Measurements from ENCODE around the gene TRAPPC1. TPM values are rescaled to one million over a fixed set of nuclear protein-coding genes. Genes with fewer than 3 reads are reported as not detected.
A peak's percentile ranks its signal among the peaks of the same experiment; 100 is the strongest.

Gene TRAPPC1
- total and polyA plus RNA-seq, 3 experiments from 2014 or later, result 158 to 272 (median 158) TPM

DNA sequence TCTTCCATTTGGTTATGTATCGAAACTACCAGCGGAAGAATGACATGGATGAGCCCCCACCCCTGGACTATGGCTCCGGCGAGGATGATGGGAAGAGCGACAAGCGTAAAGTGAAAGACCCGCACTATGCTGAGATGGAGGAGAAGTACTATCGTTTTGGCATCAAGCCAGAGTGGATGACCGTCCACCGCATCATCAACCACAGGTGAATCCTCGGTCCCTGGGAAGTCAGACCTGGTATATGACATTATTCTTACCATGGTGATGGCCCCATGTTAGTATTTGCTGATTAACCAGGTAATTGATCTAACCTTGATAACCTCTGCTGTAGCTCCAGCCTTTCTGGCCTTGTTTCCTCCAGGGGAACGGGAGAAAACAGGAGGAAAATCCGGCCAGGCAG is 34.7 kb downstream of the TRAPPC1 start:
- Mint-ChIP-seq H3K27ac (peak overlapping the region in 1 of 8 donors; percentile 12), H3K27me3 (no peaks in the 10 kb centered on the region)
- DNase-seq, result no peak

DNA sequence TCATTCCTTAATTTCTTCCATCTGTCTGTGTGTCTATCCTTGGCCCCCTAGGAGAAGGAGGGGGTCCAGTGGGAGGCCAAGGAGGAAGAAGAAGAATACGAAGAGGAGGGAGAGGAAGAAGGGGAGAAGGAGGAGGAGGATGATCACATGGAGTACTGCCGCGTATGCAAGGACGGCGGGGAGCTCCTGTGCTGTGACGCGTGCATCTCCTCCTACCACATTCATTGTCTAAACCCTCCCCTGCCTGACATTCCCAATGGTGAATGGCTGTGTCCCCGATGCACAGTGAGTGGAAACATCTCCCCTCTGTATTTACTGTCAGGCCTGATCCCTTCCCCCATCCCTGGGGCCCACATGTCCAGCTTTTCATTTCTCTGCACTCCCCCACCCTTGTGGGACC is 36.9 kb downstream of the TRAPPC1 start:
- H3K27ac Mint-ChIP-seq, result peak overlapping the region in 5 of 8 donors; percentile 5 to 40 (median 26)
- no peak for DNase-seq
- H3K36me3 Mint-ChIP-seq, result peaks cover 21 to 91% (median 39%) of the 10 kb centered on the region in 3 donors

More for the DNA sequence above, 34.7 kb downstream of the TRAPPC1 start:
- Histone ChIP-seq H3K27ac (ENCODE audit: low read depth, low read length) (no peak overlapping the region), H3K4me1 (ENCODE audit: insufficient read depth, low read length) (no peaks in the 10 kb centered on the region), H3K4me3 (ENCODE audit: low read length) (no peak overlapping the region), H3K9me3 (ENCODE audit: low read length) (no peaks in the 10 kb centered on the region), H3K36me3 (ENCODE audit: insufficient read depth, low read length) (peaks cover 83% of the 10 kb centered on the region), H3K27me3 (ENCODE audit: insufficient read depth, low read length, poor library complexity, severe bottlenecking) (no peaks in the 10 kb centered on the region)
- H3K4me3 Mint-ChIP-seq, result no peak overlapping the region
- ChIA-PET CTCF (interaction anchor here (1.0 to 3.0 kb wide), 5 partner anchors 15 to 64 kb away, joined by 3 to 16 read pairs (median 5); partner anchors contain the start of gene RNF227), POLR2A (no interaction called here)
- H3K4me1 Mint-ChIP-seq, result peaks cover 5 to 6% (median 6%) of the 10 kb centered on the region in 3 donors
- H3K36me3 Mint-ChIP-seq, result peaks cover 21 to 90% (median 46%) of the 10 kb centered on the region in 3 donors
- H3K9me3 Mint-ChIP-seq, result no peaks in the 10 kb centered on the region

DNA sequence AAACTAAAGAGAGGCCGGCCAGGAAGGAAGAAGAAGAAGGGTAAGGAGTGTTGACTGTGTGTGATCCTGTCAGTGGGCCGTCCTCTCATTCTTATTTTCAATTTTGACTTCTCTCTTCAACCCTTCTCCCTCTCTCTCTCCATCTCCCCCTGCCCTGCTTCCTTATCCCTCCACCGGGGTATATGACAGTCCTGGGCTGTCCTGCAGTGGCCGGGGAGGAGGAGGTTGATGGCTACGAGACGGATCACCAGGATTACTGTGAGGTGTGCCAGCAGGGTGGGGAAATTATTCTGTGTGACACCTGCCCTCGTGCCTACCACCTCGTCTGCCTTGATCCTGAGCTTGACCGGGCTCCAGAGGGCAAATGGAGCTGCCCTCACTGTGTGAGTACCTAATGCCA is 37.5 kb downstream of the TRAPPC1 start:
- no peak for DNase-seq
- Histone ChIP-seq H3K27me3 (ENCODE audit: insufficient read depth, low read length, poor library complexity, severe bottlenecking) (no peaks in the 10 kb centered on the region), H3K4me1 (ENCODE audit: insufficient read depth, low read length) (peaks cover 7% of the 10 kb centered on the region), H3K36me3 (ENCODE audit: insufficient read depth, low read length) (peaks cover 83% of the 10 kb centered on the region), H3K27ac (ENCODE audit: low read depth, low read length) (no peak overlapping the region), H3K4me3 (ENCODE audit: low read length) (no peak overlapping the region), H3K9me3 (ENCODE audit: low read length) (no peaks in the 10 kb centered on the region)
- peaks cover 21 to 91% (median 33%) of the 10 kb centered on the region in 3 donors for H3K36me3 Mint-ChIP-seq
- no peaks in the 10 kb centered on the region for H3K9me3 Mint-ChIP-seq
- ChIA-PET CTCF (no interaction called here), POLR2A (no interaction called here)
- no peak overlapping the region for H3K4me3 Mint-ChIP-seq
- no peaks in the 10 kb centered on the region for H3K27me3 Mint-ChIP-seq
- peak overlapping the region in 3 of 8 donors; percentile 26 to 61 (median 36) for H3K27ac Mint-ChIP-seq
- peaks cover 15 to 18% (median 16%) of the 10 kb centered on the region in 3 donors for H3K4me1 Mint-ChIP-seq

More for the DNA sequence above, 36.9 kb downstream of the TRAPPC1 start:
- Histone ChIP-seq H3K9me3 (ENCODE audit: low read length) (no peaks in the 10 kb centered on the region), H3K36me3 (ENCODE audit: insufficient read depth, low read length) (peaks cover 84% of the 10 kb centered on the region), H3K4me3 (ENCODE audit: low read length) (no peak overlapping the region), H3K4me1 (ENCODE audit: insufficient read depth, low read length) (peaks cover under 1% of the 10 kb centered on the region), H3K27ac (ENCODE audit: low read depth, low read length) (no peak overlapping the region), H3K27me3 (ENCODE audit: insufficient read depth, low read length, poor library complexity, severe bottlenecking) (no peaks in the 10 kb centered on the region)
- Mint-ChIP-seq H3K9me3 (no peaks in the 10 kb centered on the region), H3K4me1 (peaks cover 13 to 17% (median 15%) of the 10 kb centered on the region in 3 donors), H3K27me3 (no peaks in the 10 kb centered on the region), H3K4me3 (no peak overlapping the region)
- CTCF ChIA-PET, result no interaction called here
- POLR2A ChIA-PET, result no interaction called here

DNA sequence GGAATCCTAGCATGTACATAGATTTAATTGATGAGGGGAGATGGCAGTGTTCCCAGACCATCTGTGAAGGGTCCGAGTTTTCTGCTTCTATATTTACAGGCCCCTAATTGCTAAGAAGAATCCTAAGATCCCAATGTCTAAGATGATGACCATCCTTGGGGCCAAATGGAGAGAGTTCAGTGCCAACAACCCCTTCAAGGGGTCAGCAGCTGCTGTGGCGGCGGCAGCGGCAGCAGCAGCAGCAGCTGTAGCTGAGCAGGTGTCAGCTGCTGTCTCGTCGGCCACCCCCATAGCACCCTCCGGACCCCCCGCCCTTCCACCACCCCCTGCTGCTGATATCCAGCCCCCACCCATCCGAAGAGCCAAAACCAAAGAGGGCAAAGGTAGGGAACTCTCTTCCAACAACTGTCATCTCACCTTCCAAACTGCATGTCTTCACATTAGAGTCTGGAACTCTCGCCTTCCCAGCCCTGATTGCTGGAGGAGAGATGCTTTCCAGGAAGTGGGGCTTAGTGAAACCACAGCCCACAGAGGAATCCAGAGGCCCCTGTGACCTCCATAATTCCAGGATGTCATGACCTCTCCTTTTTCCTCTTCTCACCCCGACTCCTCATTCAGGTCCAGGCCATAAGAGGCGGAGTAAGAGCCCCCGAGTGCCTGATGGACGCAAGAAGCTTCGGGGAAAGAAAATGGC is 38.4 kb downstream of the TRAPPC1 start:
- no peaks in the 10 kb centered on the region for H3K27me3 ChIP-seq (ENCODE audit: insufficient read depth, low read length, poor library complexity, severe bottlenecking)
- H3K9me3 Mint-ChIP-seq, result no peaks in the 10 kb centered on the region
- no peak for DNase-seq
- CTCF ChIA-PET, result interaction anchor here (1.0 to 1.1 kb wide), 2 partner anchors 25 to 30 kb away, joined by 3 read pairs; no protein-coding TSS in a partner anchor
- H3K4me3 ChIP-seq (ENCODE audit: low read length), result no peak overlapping the region
- peaks cover 21 to 82% (median 33%) of the 10 kb centered on the region in 3 donors for H3K36me3 Mint-ChIP-seq
- H3K27ac Mint-ChIP-seq, result peak overlapping the region in 1 of 8 donors; percentile 60
- peaks cover 16% of the 10 kb centered on the region for H3K4me1 ChIP-seq (ENCODE audit: insufficient read depth, low read length)
- H3K4me3 Mint-ChIP-seq, result peak overlapping the region in 1 of 7 donors; percentile 27
- no peaks in the 10 kb centered on the region for H3K27me3 Mint-ChIP-seq
- no peaks in the 10 kb centered on the region for H3K9me3 ChIP-seq (ENCODE audit: low read length)
- peaks cover 74% of the 10 kb centered on the region for H3K36me3 ChIP-seq (ENCODE audit: insufficient read depth, low read length)
- H3K27ac ChIP-seq (ENCODE audit: low read depth, low read length), result no peak overlapping the region
- H3K4me1 Mint-ChIP-seq, result peaks cover 15 to 18% (median 18%) of the 10 kb centered on the region in 3 donors
- POLR2A ChIA-PET, result no interaction called here

DNA sequence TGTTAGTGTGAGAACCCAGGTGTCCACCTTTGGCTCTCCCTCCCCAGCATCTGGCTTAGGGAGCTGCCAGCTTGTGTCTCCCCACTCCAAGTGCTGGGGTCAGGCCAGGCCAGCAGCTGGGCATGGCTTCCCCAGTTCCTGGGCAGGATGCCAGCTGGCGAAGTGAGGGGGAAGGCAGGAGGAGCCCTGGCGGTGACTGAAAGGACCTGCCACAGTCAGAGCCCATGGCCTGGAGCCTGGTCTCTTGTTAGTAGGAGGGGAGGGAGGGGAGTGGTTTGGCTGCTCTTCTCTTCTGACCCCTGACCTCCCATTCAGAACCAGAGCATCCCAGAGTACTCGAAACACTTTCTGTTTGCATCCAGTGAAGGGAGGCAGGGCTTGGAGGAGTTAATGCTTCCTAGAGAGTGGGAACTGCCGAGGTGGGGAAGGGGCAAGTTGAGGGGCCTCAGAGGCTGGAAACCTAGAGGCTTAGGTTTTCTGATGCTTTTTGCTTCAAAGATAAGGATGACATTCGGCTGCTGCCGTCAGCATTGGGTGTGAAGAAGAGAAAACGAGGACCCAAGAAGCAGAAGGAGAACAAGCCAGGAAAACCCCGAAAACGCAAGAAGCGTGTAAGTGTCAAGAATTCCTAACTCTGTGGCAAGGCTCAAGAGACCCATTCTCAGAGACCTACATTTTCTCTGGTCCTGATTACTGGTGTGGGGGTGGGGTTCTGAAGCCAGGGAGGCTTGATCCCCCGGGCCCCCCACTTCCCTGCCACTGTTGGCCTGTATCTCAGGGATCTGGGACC is 42.4 kb downstream of the TRAPPC1 start:
- ChIA-PET CTCF (interaction anchor here (0.9 to 1.0 kb wide), 2 partner anchors 27 to 101 kb away, joined by 3 to 4 read pairs; no protein-coding TSS in a partner anchor), POLR2A (interaction anchor here (0.7 kb wide), 1 partner anchor 79 kb away, joined by 3 read pairs; no protein-coding TSS in a partner anchor)
- DNase-seq, result peak in 2 of 5 donors; percentile 20 to 31
- peaks cover 27% of the 10 kb centered on the region for H3K4me1 ChIP-seq (ENCODE audit: insufficient read depth, low read length)
- Mint-ChIP-seq H3K4me1 (peaks cover 10 to 21% (median 14%) of the 10 kb centered on the region in 3 donors), H3K36me3 (peaks cover 2 to 52% (median 11%) of the 10 kb centered on the region in 3 donors), H3K9me3 (peaks cover 0 to 2% (median 0%) of the 10 kb centered on the region in 5 donors), H3K4me3 (peak overlapping the region in 1 of 7 donors; percentile 5), H3K27ac (peak overlapping the region in 2 of 8 donors; percentile 37 to 41), H3K27me3 (peaks cover 0 to 3% of the 10 kb centered on the region in 2 donors)
- H3K4me3 ChIP-seq (ENCODE audit: low read length), result no peak overlapping the region
- no peak overlapping the region for H3K27ac ChIP-seq (ENCODE audit: low read depth, low read length)
- no peaks in the 10 kb centered on the region for H3K27me3 ChIP-seq (ENCODE audit: insufficient read depth, low read length, poor library complexity, severe bottlenecking)
- H3K9me3 ChIP-seq (ENCODE audit: low read length), result no peaks in the 10 kb centered on the region
- peaks cover 43% of the 10 kb centered on the region for H3K36me3 ChIP-seq (ENCODE audit: insufficient read depth, low read length)

DNA sequence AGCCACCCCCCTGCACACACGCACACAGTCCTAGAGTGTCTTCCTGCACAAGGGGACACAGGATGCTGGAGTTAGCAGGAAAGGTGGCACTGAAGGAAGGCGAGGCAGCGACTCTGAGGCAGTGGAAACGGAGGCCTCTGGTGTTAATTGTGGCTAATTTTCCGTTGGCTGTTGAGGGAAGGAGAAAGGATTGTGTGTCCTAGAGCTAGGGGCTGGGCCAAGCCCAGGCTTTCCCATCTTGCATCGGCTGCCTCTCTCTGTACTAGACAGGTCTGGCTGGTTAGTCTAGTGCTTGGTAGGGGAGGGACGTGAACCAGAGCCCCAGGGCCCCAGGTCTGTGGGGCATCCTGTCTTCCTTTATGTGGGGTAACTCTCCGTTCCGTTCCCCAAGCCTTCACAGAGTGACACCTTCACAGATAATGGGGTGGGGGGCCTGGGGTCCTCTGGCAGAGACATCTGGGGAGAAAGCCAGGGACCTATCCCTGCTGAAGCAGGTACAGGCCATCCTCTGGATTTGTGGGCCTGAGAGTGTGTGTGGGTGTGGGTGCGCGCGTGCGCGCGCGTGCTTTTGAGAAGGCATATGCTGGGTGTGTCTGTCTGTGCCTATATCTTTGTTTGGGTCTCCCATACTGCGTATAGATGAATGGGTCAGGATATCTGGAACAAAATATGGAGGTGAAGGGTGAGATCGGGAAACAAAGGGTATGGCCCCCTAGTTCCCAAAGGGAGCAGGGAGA is 43.4 kb downstream of the TRAPPC1 start, which contains the start of gene CHD3:
TSS of gene CHD3 (plus strand) at position 606 of the 737 bp plus-strand sequence. CDS start 212 bp downstream, outside the sequence.
- no peaks in the 10 kb centered on the region for H3K9me3 ChIP-seq (ENCODE audit: low read length)
- peak within 1 kb of the TSS; percentile 85 for H3K4me3 ChIP-seq (ENCODE audit: low read length)
- Mint-ChIP-seq H3K27me3 (peaks cover 0 to 3% of the 10 kb centered on the region in 2 donors), H3K9me3 (peaks cover 0 to 2% (median 0%) of the 10 kb centered on the region in 5 donors), H3K27ac (peak within 1 kb of the TSS in 2 of 8 donors; percentile 37 to 41), H3K36me3 (peaks cover 0 to 42% (median 8%) of the 10 kb centered on the region in 3 donors), H3K4me1 (peaks cover 15 to 24% (median 18%) of the 10 kb centered on the region in 3 donors), H3K4me3 (peak within 1 kb of the TSS in 1 of 7 donors; percentile 5)
- ChIA-PET CTCF (interaction anchor here (1.0 kb wide), 1 partner anchor 26 kb away, joined by 4 read pairs; no protein-coding TSS in a partner anchor), POLR2A (no interaction called here)
- H3K27me3 ChIP-seq (ENCODE audit: insufficient read depth, low read length, poor library complexity, severe bottlenecking), result no peaks in the 10 kb centered on the region
- H3K4me1 ChIP-seq (ENCODE audit: insufficient read depth, low read length), result peaks cover 35% of the 10 kb centered on the region
- DNase-seq, result peak in 3 of 5 donors; percentile 38 to 61 (median 51)
- peak within 1 kb of the TSS; percentile 79 for H3K27ac ChIP-seq (ENCODE audit: low read depth, low read length)
- H3K36me3 ChIP-seq (ENCODE audit: insufficient read depth, low read length), result peaks cover 33% of the 10 kb centered on the region

DNA sequence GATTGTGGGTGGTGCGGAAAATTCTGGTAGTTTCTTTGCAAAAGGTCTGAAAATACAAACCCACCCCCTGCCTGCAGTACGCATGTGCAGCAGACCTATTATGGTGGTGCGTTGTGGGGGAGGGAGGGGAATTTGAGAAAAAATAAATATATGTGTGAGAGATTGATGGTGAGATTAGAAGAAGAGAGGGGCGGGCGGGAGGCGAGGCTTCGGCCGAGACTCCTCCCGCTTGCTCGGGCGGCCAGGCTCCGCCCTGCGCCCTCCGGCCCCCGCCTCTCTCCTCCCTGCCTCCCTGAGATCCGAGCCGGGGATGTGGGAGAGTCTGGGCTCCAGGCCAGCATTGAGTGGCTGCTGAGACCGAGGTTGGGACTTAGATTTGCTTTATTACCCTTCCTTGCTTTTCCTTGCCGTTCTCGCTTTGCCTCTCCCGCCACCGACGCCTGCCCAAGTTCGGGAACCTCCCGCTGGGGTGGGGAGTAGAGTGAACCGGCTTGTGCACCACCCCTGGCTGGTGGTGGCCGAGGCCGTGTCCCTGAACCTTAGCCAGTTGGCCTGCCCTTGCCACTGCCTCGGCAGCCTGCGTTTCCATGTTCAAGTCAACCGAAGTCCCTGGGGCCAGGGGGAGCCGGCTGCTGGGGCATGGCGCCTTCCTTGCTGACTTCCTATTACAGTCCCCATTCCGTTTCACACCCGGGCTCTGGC is 44.1 kb downstream of the TRAPPC1 start:
- H3K4me3 Mint-ChIP-seq, result no peak overlapping the region
- CTCF ChIA-PET, result no interaction called here

More for the DNA sequence above, 44.1 kb downstream of the TRAPPC1 start:
- peak overlapping the region; percentile 79 for H3K27ac ChIP-seq (ENCODE audit: low read depth, low read length)
- H3K4me1 ChIP-seq (ENCODE audit: insufficient read depth, low read length), result peaks cover 42% of the 10 kb centered on the region
- no peak overlapping the region for H3K27ac Mint-ChIP-seq
- POLR2A ChIA-PET, result no interaction called here
- H3K4me1 Mint-ChIP-seq, result peaks cover 15 to 24% (median 18%) of the 10 kb centered on the region in 3 donors
- H3K9me3 ChIP-seq (ENCODE audit: low read length), result no peaks in the 10 kb centered on the region
- peaks cover 0 to 37% (median 8%) of the 10 kb centered on the region in 3 donors for H3K36me3 Mint-ChIP-seq
- DNase-seq, result peak; percentile 75 to 96 (median 89)
- H3K9me3 Mint-ChIP-seq, result peaks cover 0 to 2% (median 0%) of the 10 kb centered on the region in 5 donors
- H3K27me3 Mint-ChIP-seq, result peaks cover 0 to 3% of the 10 kb centered on the region in 2 donors
- peak overlapping the region; percentile 85 for H3K4me3 ChIP-seq (ENCODE audit: low read length)
- H3K36me3 ChIP-seq (ENCODE audit: insufficient read depth, low read length), result peaks cover 30% of the 10 kb centered on the region
- H3K27me3 ChIP-seq (ENCODE audit: insufficient read depth, low read length, poor library complexity, severe bottlenecking), result no peaks in the 10 kb centered on the region
